ENCODE measurements around the gene PPP1R12A.

PPP1R12A gene

GRCh38 chr12:79934281-79935020 is 446 bp downstream of the PPP1R12A start:
- no peak for DNase-seq

DNA sequence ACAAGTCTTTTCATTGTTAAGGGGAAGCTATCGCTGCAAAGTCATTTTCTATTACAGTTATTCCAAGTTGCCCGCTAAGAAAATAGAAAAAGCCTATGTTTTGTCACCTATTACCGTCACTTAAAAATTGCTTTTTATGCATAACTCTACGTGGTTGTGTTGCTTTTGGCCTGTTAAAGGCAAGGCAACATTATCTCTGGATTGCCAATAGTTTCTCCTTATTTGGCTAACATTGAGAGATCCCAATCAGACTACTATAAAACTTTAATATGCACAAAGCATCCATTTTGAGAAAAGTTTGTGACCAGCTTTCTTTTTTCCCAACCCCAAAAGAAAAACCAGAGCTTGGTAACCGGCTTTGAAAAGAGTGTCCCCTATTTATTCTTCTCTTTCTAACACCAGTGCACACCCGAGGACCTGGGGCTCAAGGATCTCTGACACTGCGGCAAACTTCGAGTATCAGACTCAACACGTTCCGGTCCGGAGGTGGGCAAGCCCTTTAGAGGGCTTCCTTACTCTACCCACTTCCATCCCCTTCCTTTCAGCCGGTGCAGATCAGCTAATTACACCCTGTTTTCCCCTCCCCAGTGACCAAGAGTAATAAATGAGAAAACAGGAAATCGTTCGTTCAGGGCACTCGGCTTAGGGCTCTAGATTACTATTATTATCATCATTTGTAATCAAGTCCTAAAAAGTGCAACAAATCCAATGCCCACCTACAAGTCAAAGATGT is 1.2 kb downstream of the PPP1R12A start:
- DNase-seq = no peak

GRCh38 chr12:79933043-79933442 is 1.9 kb downstream of the PPP1R12A start:
- no peak for DNase-seq

- no peak for DNase-seq
These were observed 2.5 kb downstream of the PPP1R12A start for GRCh38 chr12:79932357-79932756.

DNA sequence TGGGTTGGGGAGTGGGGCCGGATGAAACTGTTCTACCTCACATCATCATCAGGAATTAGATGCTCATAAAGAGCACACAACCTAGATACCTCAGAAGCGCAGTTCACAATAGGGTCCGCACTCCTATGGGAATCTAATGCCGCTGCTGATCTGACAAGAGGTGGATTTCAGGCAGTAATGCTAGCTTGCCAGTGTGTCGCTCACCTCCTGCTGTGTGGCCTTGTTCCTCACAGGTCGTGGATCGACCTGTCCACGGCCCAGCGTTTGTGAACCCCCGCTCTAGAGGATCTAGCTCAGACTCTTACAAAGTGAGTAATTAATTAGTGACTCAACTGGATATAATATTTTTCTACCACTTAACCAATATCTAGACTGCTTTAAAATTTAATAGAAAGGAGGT is 5.8 kb downstream of the PPP1R12A start:
- no peak for DNase-seq

GRCh38 chr12:79927772-79928474 is 7.0 kb downstream of the PPP1R12A start:
- DNase-seq = no peak

- DNase-seq = no peak
These were observed 7.9 kb downstream of the PPP1R12A start for GRCh38 chr12:79926951-79927350.

DNA sequence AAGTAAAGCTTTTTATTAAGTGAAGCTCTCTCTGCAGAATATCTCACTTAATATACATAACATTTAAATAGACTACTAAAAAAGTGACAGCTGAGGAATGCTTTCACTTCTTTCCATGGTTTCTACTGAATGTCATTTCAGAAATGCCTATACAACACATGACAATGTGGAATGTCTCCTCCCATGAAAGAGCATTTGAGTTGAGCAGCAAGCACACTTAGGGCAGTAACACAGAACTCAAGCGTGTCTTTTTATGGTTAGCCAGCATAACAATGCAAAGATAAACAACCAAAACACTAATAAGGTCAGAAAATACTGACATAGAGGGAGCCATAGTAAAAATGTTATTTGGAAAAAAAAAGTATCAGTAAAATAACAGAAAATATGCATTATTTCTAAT is 9.4 kb downstream of the PPP1R12A start:
- DNase-seq = no peak

DNA sequence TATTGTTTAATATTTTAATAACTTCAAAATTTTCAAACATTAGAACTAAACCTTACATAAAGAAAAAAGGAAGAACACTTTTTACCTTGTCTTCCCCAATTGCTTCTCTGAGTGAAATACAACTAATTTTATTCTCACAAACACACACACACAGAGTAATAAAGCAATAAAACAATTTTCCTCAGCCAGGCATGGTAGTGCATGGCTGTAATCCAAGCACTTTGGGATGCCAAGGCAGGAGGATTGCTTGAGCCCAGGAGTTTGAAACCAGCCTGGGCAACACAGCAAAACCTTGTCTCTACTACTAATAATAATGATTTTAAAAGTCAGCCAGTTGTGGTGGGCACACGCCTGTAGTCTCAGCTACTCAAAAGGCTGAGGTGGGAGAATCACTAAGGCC is 13.1 kb downstream of the PPP1R12A start:
- no peak for DNase-seq

GRCh38 chr12:79920421-79921238 is 14.3 kb downstream of the PPP1R12A start:
- no peak for DNase-seq

GRCh38 chr12:79919762-79920161 is 15.1 kb downstream of the PPP1R12A start:
- no peak for DNase-seq

GRCh38 chr12:79916826-79917225 is 18.1 kb downstream of the PPP1R12A start:
- no peak for DNase-seq

DNA sequence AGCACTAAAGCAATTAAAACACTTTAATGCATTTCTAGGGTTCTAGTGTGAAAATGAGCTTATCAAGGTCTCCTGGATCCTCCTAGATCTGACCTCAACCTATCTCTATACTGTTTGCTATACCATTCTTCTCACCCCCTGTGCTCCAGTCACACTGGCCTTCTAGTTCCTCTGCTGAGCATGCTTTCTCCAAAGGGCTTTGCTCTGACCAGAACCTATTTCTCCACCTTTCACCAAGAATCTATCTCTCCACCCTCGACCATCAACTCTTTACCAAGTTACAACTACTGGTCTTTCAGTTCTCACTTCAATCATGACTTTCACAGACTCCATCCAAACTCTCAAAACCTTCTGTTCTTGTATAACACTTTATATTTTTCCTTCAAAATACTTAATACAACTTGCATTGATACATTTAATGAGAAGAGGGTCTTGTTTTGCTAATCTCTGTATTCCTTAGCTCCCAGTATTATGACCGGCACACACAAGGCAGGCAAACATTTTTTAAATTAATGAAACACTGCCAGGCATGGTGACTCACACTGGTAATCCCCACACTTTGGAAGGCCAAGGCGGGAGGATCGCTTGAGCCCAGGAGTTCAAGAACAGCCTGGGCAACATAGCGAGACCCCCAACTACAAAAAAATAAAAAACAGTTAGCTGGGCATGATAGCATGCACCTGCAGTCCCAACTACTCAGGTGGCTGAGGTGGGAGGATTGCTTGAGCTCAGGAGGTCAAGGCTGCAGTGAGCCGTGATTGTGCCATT is 22.8 kb downstream of the PPP1R12A start:
- DNase-seq = no peak

- DNase-seq = no peak
These were observed 26.5 kb downstream of the PPP1R12A start for GRCh38 chr12:79908366-79908765.

GRCh38 chr12:79901506-79901905 is 33.4 kb downstream of the PPP1R12A start:
- no peak for DNase-seq

GRCh38 chr12:79900951-79901350 is 33.9 kb downstream of the PPP1R12A start:
- DNase-seq = no peak

- no peak for DNase-seq
These were observed 34.7 kb downstream of the PPP1R12A start for GRCh38 chr12:79900199-79900598.

DNA sequence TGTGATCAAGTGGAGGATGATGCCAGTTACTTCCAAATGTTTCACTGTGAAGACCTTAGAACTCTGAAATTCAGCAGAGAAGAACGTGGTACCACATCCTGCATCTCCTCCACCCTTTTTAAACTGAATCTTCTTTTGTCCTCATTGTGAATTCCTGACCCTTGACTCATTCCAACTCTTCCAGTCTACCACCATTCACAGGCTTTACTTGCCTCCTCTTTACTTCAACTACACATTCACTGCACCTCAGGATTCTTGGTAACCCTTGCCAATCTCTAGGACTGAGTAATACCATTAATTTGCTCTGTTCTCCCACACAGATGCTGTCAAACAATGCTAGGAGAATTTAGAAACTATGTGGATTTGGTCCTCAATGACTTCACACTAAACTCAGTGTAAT is 37.3 kb downstream of the PPP1R12A start:
- DNase-seq = no peak

GRCh38 chr12:79895804-79896203 is 39.1 kb downstream of the PPP1R12A start:
- no peak for DNase-seq

- no peak for DNase-seq
These were observed 39.8 kb downstream of the PPP1R12A start for GRCh38 chr12:79895071-79895470.

DNA sequence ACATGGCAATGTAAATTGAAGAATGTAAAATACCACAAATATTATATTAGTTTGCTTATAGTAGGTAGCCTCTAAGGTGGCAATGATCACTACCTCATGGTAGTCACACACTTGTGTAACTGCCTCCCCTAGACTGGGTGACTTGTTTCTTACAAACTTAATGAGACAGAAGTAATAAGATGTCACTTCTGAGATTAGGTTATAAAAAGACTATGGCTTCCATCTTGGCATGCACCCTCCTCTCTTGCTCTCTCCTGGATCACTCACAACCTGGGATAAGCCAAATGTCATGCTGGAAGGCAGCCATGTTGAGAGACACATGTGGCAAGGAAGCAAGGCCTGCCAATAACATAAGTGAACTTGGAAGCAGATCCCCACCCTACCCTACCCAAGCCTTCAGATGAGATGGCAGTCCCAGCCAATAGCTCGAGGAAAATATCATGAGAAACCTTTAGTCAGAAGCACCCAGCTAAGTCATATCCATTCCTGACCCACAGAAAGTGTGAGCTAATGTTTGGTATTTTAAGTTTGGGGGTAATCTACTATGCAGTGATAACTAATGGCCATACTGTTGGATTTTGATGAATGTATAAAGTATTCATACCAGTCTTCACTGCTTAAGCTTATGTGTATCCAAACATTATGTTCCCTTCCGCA is 43.3 kb downstream of the PPP1R12A start:
- no peak for DNase-seq

DNA sequence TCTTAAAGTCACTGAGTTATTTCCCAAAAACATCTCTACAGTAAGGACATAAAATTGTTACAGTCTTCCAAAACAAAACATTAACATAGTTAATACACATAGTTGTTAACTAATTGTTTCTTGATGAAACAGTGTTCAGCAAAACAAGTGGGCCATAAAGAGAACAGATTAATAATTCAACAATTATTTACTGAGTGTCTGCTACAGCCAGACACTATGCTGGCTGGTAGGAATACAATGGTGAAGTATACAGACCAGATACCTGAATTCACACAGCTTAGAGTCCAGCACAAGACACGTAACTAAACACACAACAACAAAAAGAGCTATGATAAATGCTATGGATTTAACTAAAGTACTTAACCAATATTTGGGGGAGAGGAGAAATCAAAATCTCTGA is 47.0 kb downstream of the PPP1R12A start:
- no peak for DNase-seq
